ENCODE measurements around the gene EIF2B4.
"Not testable (repeated sequence)": the region's sequence is repeated elsewhere in the genome, so short reads cannot be mapped to it uniquely, and the experiment has no call there.

Gene EIF2B4

GRCh38 chr2:27377618-27378095 lies 7.5 kb upstream of the EIF2B4 start:
- no peak for DNase-seq (ENCODE audit: low spot score)

- no peak for DNase-seq (ENCODE audit: low spot score)
Measured at GRCh38 chr2:27376866-27377617, 6.9 kb upstream of the EIF2B4 start.

GRCh38 chr2:27376151-27376865 lies 6.2 kb upstream of the EIF2B4 start:
- DNase-seq (ENCODE audit: low spot score) = no peak

- no peak for DNase-seq (ENCODE audit: low spot score)
Measured at GRCh38 chr2:27375513-27376099, 5.5 kb upstream of the EIF2B4 start.

GRCh38 chr2:27373567-27373966 lies 3.4 kb upstream of the EIF2B4 start:
- DNase-seq (ENCODE audit: low spot score) = no peak

- DNase-seq (ENCODE audit: low spot score) = no peak
Measured at GRCh38 chr2:27372937-27373336, 2.8 kb upstream of the EIF2B4 start.

GRCh38 chr2:27370816-27371620 lies 880 bp upstream of the EIF2B4 start:
- no peak for DNase-seq (ENCODE audit: low spot score)

GRCh38 chr2:27369471-27370025 lies 590 bp downstream of the EIF2B4 start:
- no peak for DNase-seq (ENCODE audit: low spot score)

- no peak for DNase-seq (ENCODE audit: low spot score)
Measured at GRCh38 chr2:27363933-27364332, 6.2 kb downstream of the EIF2B4 start.

GRCh38 chr2:27362678-27363420 lies 7.3 kb downstream of the EIF2B4 start:
- no peak for DNase-seq (ENCODE audit: low spot score)

GRCh38 chr2:27356382-27357181 lies 13.6 kb downstream of the EIF2B4 start, which contains the start of gene GTF3C2:
Gene GTF3C2 (minus strand): TSS chr2:27356764. CDS start chr2:27343554, 13,210 bp downstream.
- DNase-seq (ENCODE audit: low spot score) = peak; percentile 95

- DNase-seq (ENCODE audit: low spot score) = peak; percentile 57
Measured at GRCh38 chr2:27356056-27356381, 14.1 kb downstream of the EIF2B4 start.

GRCh38 chr2:27354597-27354927 lies 15.6 kb downstream of the EIF2B4 start:
- DNase-seq (ENCODE audit: low spot score) = no peak

- DNase-seq (ENCODE audit: low spot score) = no peak
Measured at GRCh38 chr2:27353762-27354596, 16.2 kb downstream of the EIF2B4 start.

- DNase-seq (ENCODE audit: low spot score) = not testable (repeated sequence)
Measured at GRCh38 chr2:27353386-27353761, 16.8 kb downstream of the EIF2B4 start.

- peak; percentile 45 for DNase-seq (ENCODE audit: low spot score)
Measured at GRCh38 chr2:27351802-27352598, 18.1 kb downstream of the EIF2B4 start.

GRCh38 chr2:27350106-27350693 lies 19.9 kb downstream of the EIF2B4 start:
- DNase-seq (ENCODE audit: low spot score) = no peak

- DNase-seq (ENCODE audit: low spot score) = no peak
Measured at GRCh38 chr2:27347641-27348040, 22.5 kb downstream of the EIF2B4 start.

Measured in activated CD4-positive, alpha-beta T cell treated with anti-CD3 and anti-CD28 coated beads, Interleukin-2, Interleukin-4, amounts not matched to agents 100 ng/mL and 50 ng/mL, durations not matched to agents 16 hours and 8 hours (primary cell).